ENCODE measurements around the gene TLE3.

Gene TLE3

GRCh38 chr15:70127770-70128413 is 30.2 kb upstream of the TLE3 start:
- no peak for TF ChIP-seq CTCF (IDR thresholded peaks at IDR 0.05; ENCODE audit: insufficient read depth, low read length, poor library complexity, severe bottlenecking)
- TF ChIP-seq EZH2phosphoT487 (conservative IDR thresholded peaks at IDR 0.05; ENCODE audit: low read length) = no peak
- no peak overlapping the region for H3K4me2 ChIP-seq (ENCODE audit: low read depth, low read length, poor library complexity, severe bottlenecking)
- no peaks in the 10 kb centered on the region for H3K36me3 ChIP-seq (ENCODE audit: low read length)

GRCh38 chr15:70127288-70127746 is 29.6 kb upstream of the TLE3 start:
- H2AFZ ChIP-seq (ENCODE audit: low read depth, low read length, severe bottlenecking) = no peak overlapping the region
- no peaks in the 10 kb centered on the region for H3F3A ChIP-seq (ENCODE audit: insufficient read depth)
- TF ChIP-seq EZH2phosphoT487 (conservative IDR thresholded peaks at IDR 0.05; ENCODE audit: low read length) (no peak), CTCF (IDR thresholded peaks at IDR 0.05; ENCODE audit: insufficient read depth, low read length, poor library complexity, severe bottlenecking) (no peak)
- H4K20me1 ChIP-seq (ENCODE audit: low read depth, low read length) = no peaks in the 10 kb centered on the region
- no peak overlapping the region for H3K4me2 ChIP-seq (ENCODE audit: low read depth, low read length, poor library complexity, severe bottlenecking)
- no peaks in the 10 kb centered on the region for H3K79me2 ChIP-seq (ENCODE audit: insufficient read depth, low read length)
- no peaks in the 10 kb centered on the region for H3K27me3 ChIP-seq (ENCODE audit: low read length)
- H3K4me3 ChIP-seq (ENCODE audit: insufficient read depth, low read length, poor library complexity, severe bottlenecking) = no peak overlapping the region
- no peak overlapping the region for H3K9ac ChIP-seq (ENCODE audit: low read length)
- no peak overlapping the region for H3K27ac ChIP-seq (ENCODE audit: low read depth, low read length)
- H3K36me3 ChIP-seq (ENCODE audit: low read length) = no peaks in the 10 kb centered on the region
- H3K9me2 ChIP-seq (replicated peaks; ENCODE audit: insufficient read depth, low read length) = no peaks in the 10 kb centered on the region
- no peaks in the 10 kb centered on the region for H3K9me3 ChIP-seq (ENCODE audit: insufficient read depth, low read length)

More at GRCh38 chr15:70127770-70128413, 30.2 kb upstream of the TLE3 start:
- H2AFZ ChIP-seq (ENCODE audit: low read depth, low read length, severe bottlenecking) = no peak overlapping the region
- H3K79me2 ChIP-seq (ENCODE audit: insufficient read depth, low read length) = no peaks in the 10 kb centered on the region
- no peak overlapping the region for H3K27ac ChIP-seq (ENCODE audit: low read depth, low read length)
- H3K4me3 ChIP-seq (ENCODE audit: insufficient read depth, low read length, poor library complexity, severe bottlenecking) = no peak overlapping the region
- H3K9me3 ChIP-seq (ENCODE audit: insufficient read depth, low read length) = no peaks in the 10 kb centered on the region
- no peaks in the 10 kb centered on the region for H3F3A ChIP-seq (ENCODE audit: insufficient read depth)
- no peaks in the 10 kb centered on the region for H4K20me1 ChIP-seq (ENCODE audit: low read depth, low read length)
- no peak overlapping the region for H3K9ac ChIP-seq (ENCODE audit: low read length)
- H3K9me2 ChIP-seq (replicated peaks; ENCODE audit: insufficient read depth, low read length) = no peaks in the 10 kb centered on the region
- H3K27me3 ChIP-seq (ENCODE audit: low read length) = no peaks in the 10 kb centered on the region

GRCh38 chr15:70126362-70126761 is 28.6 kb upstream of the TLE3 start:
- no peak overlapping the region for H2AFZ ChIP-seq (ENCODE audit: low read depth, low read length, severe bottlenecking)
- no peaks in the 10 kb centered on the region for H4K20me1 ChIP-seq (ENCODE audit: low read depth, low read length)
- TF ChIP-seq CTCF (IDR thresholded peaks at IDR 0.05; ENCODE audit: insufficient read depth, low read length, poor library complexity, severe bottlenecking) (no peak), EZH2phosphoT487 (conservative IDR thresholded peaks at IDR 0.05; ENCODE audit: low read length) (no peak)
- no peak overlapping the region for H3K4me2 ChIP-seq (ENCODE audit: low read depth, low read length, poor library complexity, severe bottlenecking)
- no peaks in the 10 kb centered on the region for H3K9me2 ChIP-seq (replicated peaks; ENCODE audit: insufficient read depth, low read length)
- no peak overlapping the region for H3K27ac ChIP-seq (ENCODE audit: low read depth, low read length)
- H3K79me2 ChIP-seq (ENCODE audit: insufficient read depth, low read length) = no peaks in the 10 kb centered on the region
- no peaks in the 10 kb centered on the region for H3K9me3 ChIP-seq (ENCODE audit: insufficient read depth, low read length)
- H3K4me3 ChIP-seq (ENCODE audit: insufficient read depth, low read length, poor library complexity, severe bottlenecking) = no peak overlapping the region
- H3F3A ChIP-seq (ENCODE audit: insufficient read depth) = no peaks in the 10 kb centered on the region
- no peak overlapping the region for H3K9ac ChIP-seq (ENCODE audit: low read length)
- H3K27me3 ChIP-seq (ENCODE audit: low read length) = no peaks in the 10 kb centered on the region
- no peaks in the 10 kb centered on the region for H3K36me3 ChIP-seq (ENCODE audit: low read length)
